MM.1S (cell line): ENCODE measurements around the gene CYYR1.

Source experiments
- DNase-seq: peaks from one replicate; pipeline ENCODE4 v3.0.0-alpha.2; 2015
- H2AFZ ChIP-seq: fragments of 300-600 bp; sonication (generic); 2 replicates; pipeline ENCODE4 v1.6.0; 2016; ENCODE audit warnings: antibody characterized with exemption, low read length
- H3F3A ChIP-seq: fragments of 300-600 bp; sonication (generic); 2 replicates; pipeline ENCODE4 v1.6.1; 2016; ENCODE audit warnings: mild to moderate bottlenecking, antibody characterized with exemption, low read length, moderate library complexity, mixed read lengths; ENCODE audit not compliant: insufficient read depth
- H3K27ac ChIP-seq: fragments of 300-600 bp; sonication (generic); 2 replicates; pipeline ENCODE4 v1.5.1; 2016; ENCODE audit warnings: mild to moderate bottlenecking, low read length
- H3K27me3 ChIP-seq: fragments of 300-600 bp; sonication (generic); replicated peaks from 2 replicates; pipeline ENCODE4 v1.6.0; 2016; ENCODE audit warnings: low read length; ENCODE audit not compliant: insufficient read depth
- H3K36me3 ChIP-seq: fragments of 300-600 bp; sonication (generic); replicated peaks from 2 replicates; pipeline ENCODE4 v1.6.1; 2016; ENCODE audit warnings: mild to moderate bottlenecking, low read length, mixed read lengths; ENCODE audit not compliant: insufficient read depth
- H3K4me1 ChIP-seq: fragments of 300-600 bp; sonication (generic); 2 replicates; pipeline ENCODE4 v1.6.1; 2016; ENCODE audit warnings: low read length, mixed read lengths
- H3K4me2 ChIP-seq: fragments of 300-600 bp; sonication (generic); 2 replicates; pipeline ENCODE4 v1.6.0; 2016; ENCODE audit warnings: low read depth, low read length
- H3K4me3 ChIP-seq: fragments of 300-600 bp; sonication (generic); 2 replicates; pipeline ENCODE4 v1.5.1; 2016; ENCODE audit warnings: low read length, mixed read lengths
- H3K79me2 ChIP-seq: fragments of 300-600 bp; sonication (generic); 2 replicates; pipeline ENCODE4 v1.6.1; 2016; ENCODE audit warnings: mixed run types, low read length, mixed read lengths
- H3K9ac ChIP-seq: fragments of 300-600 bp; sonication (generic); 2 replicates; pipeline ENCODE4 v1.6.1; 2016; ENCODE audit warnings: low read length, mixed read lengths
- H3K9me2 ChIP-seq: fragments of 300-600 bp; sonication (generic); replicated peaks from 2 replicates; pipeline ENCODE4 v1.6.1; 2016; ENCODE audit warnings: mild to moderate bottlenecking, low read length, mixed read lengths; ENCODE audit not compliant: insufficient read depth
- H3K9me3 ChIP-seq: fragments of 300-600 bp; sonication (generic); replicated peaks from 2 replicates; pipeline ENCODE4 v1.6.1; 2016; ENCODE audit warnings: mild to moderate bottlenecking, low read length, mixed read lengths; ENCODE audit not compliant: insufficient read depth
- H4K20me1 ChIP-seq: fragments of 300-600 bp; sonication (generic); 2 replicates; pipeline ENCODE4 v1.6.1; 2016; ENCODE audit warnings: mild to moderate bottlenecking, low read length, moderate library complexity, mixed read lengths; ENCODE audit not compliant: insufficient read depth
- CTCF ChIP-seq: fragments of 300-600 bp; sonication (generic); IDR thresholded peaks from 2 replicates; pipeline ENCODE4 v1.5.1; 2016; ENCODE audit warnings: antibody characterized with exemption, low read length, mixed read lengths
- EZH2 ChIP-seq: fragments of 300-600 bp; sonication (generic); optimal IDR thresholded peaks from 2 replicates; pipeline ENCODE3; 2017; ENCODE audit warnings: low read depth, mild to moderate bottlenecking, antibody characterized with exemption, low read length, mixed read lengths
- EZH2phosphoT487 ChIP-seq: fragments of 300-600 bp; sonication (generic); IDR thresholded peaks from 2 replicates; pipeline ENCODE4 v1.6.1; 2018; ENCODE audit warnings: antibody characterized with exemption, low read length

CYYR1 gene

GRCh38 chr21:26506956-26507355 lies 66.1 kb downstream of the CYYR1 start:
- no peak for DNase-seq
- no peaks in the 10 kb centered on the region for H3K36me3 ChIP-seq
- TF ChIP-seq EZH2phosphoT487 (no peak), CTCF (no peak), EZH2 (no peak)

GRCh38 chr21:26505211-26505610 lies 67.9 kb downstream of the CYYR1 start:
- H3K9ac ChIP-seq = no peak overlapping the region
- no peaks in the 10 kb centered on the region for H3K36me3 ChIP-seq
- H3K4me3 ChIP-seq = no peak overlapping the region
- H3K27me3 ChIP-seq = no peaks in the 10 kb centered on the region
- no peak for DNase-seq
- TF ChIP-seq EZH2 (no peak), CTCF (no peak), EZH2phosphoT487 (no peak)
- H3K9me3 ChIP-seq = no peaks in the 10 kb centered on the region
- H3K4me1 ChIP-seq = no peaks in the 10 kb centered on the region
- H2AFZ ChIP-seq = no peak overlapping the region
- H4K20me1 ChIP-seq = no peaks in the 10 kb centered on the region
- no peaks in the 10 kb centered on the region for H3K79me2 ChIP-seq
- no peaks in the 10 kb centered on the region for H3K9me2 ChIP-seq
- no peaks in the 10 kb centered on the region for H3F3A ChIP-seq
- H3K4me2 ChIP-seq = no peak overlapping the region
- no peak overlapping the region for H3K27ac ChIP-seq

More at GRCh38 chr21:26506956-26507355, 66.1 kb downstream of the CYYR1 start:
- Histone ChIP-seq H3K4me2 (no peak overlapping the region), H3K27me3 (no peaks in the 10 kb centered on the region), H3K79me2 (no peaks in the 10 kb centered on the region), H3K9me2 (no peaks in the 10 kb centered on the region), H3F3A (no peaks in the 10 kb centered on the region), H3K4me3 (no peak overlapping the region), H3K9me3 (no peaks in the 10 kb centered on the region), H3K27ac (no peak overlapping the region), H2AFZ (no peak overlapping the region), H3K4me1 (no peaks in the 10 kb centered on the region), H4K20me1 (no peaks in the 10 kb centered on the region), H3K9ac (no peak overlapping the region)

GRCh38 chr21:26503414-26503813 lies 69.7 kb downstream of the CYYR1 start:
- H3K4me2 ChIP-seq = no peak overlapping the region
- H3K4me3 ChIP-seq = no peak overlapping the region
- H3K9ac ChIP-seq = no peak overlapping the region
- DNase-seq = no peak
- H3K9me2 ChIP-seq = no peaks in the 10 kb centered on the region
- H3F3A ChIP-seq = no peaks in the 10 kb centered on the region
- no peaks in the 10 kb centered on the region for H3K4me1 ChIP-seq
- H3K27ac ChIP-seq = no peak overlapping the region
- H3K27me3 ChIP-seq = no peaks in the 10 kb centered on the region
- no peak overlapping the region for H2AFZ ChIP-seq
- H3K79me2 ChIP-seq = no peaks in the 10 kb centered on the region
- H3K36me3 ChIP-seq = no peaks in the 10 kb centered on the region
- TF ChIP-seq CTCF (no peak), EZH2phosphoT487 (no peak), EZH2 (no peak)
- no peaks in the 10 kb centered on the region for H3K9me3 ChIP-seq
- no peaks in the 10 kb centered on the region for H4K20me1 ChIP-seq
